GM23338 (cell line): Measurements from ENCODE around the gene DENND5A. TPM values are rescaled to one million over a fixed set of nuclear protein-coding genes. Genes with fewer than 3 reads are reported as not detected.

ENCODE experiments used
- ATAC-seq: fragments of 200-7000 bp; cut with Tn5 transposase; 3 replicates; pipeline ENCODE4 v1.9.1; 2020
- DNase-seq: peaks from one replicate; pipeline ENCODE4 v3.0.0-alpha.2; 2015; ENCODE audit warnings: low spot score
- H2AFZ ChIP-seq: fragments of 200-600 bp; sonication (generic); 2 replicates; pipeline ENCODE4 v1.8.0; 2016; ENCODE audit warnings: antibody characterized with exemption, mild to moderate bottlenecking, moderate library complexity
- H3F3A ChIP-seq: fragments of 200-600 bp; sonication (generic); replicated peaks from 2 replicates; pipeline ENCODE4 v1.8.0; 2017; ENCODE audit warnings: antibody characterized with exemption, mixed run types, low read depth
- H3K27ac ChIP-seq: fragments of 200-600 bp; sonication (generic); 2 replicates; pipeline ENCODE4 v1.6.1; 2016; ENCODE audit warnings: low read depth
- H3K27me3 ChIP-seq: fragments of 200-600 bp; sonication (generic); 2 replicates; pipeline ENCODE4 v1.8.0; 2016; ENCODE audit warnings: mild to moderate bottlenecking, mixed run types, moderate library complexity; ENCODE audit not compliant: insufficient read depth
- H3K36me3 ChIP-seq: fragments of 200-600 bp; sonication (generic); 2 replicates; pipeline ENCODE4 v1.8.0; 2016; ENCODE audit warnings: mild to moderate bottlenecking; ENCODE audit not compliant: insufficient read depth
- H3K4me1 ChIP-seq: fragments of 200-600 bp; sonication (generic); 2 replicates; pipeline ENCODE4 v1.8.0; 2016; ENCODE audit warnings: mild to moderate bottlenecking, moderate library complexity; ENCODE audit not compliant: insufficient read depth
- H3K4me2 ChIP-seq: fragments of 200-600 bp; sonication (generic); 2 replicates; pipeline ENCODE4 v1.7.1; 2017; ENCODE audit warnings: mixed run types
- H3K4me3 ChIP-seq: fragments of 200-600 bp; sonication (generic); 2 replicates; pipeline ENCODE4 v1.6.1; 2016; ENCODE audit warnings: mixed run types
- H3K79me2 ChIP-seq: fragments of 200-600 bp; sonication (generic); replicated peaks from 2 replicates; pipeline ENCODE4 v1.8.0; 2017; ENCODE audit warnings: mild to moderate bottlenecking; ENCODE audit not compliant: insufficient read depth
- H3K9me2 ChIP-seq: fragments of 200-600 bp; sonication (generic); 2 replicates; pipeline ENCODE4 v1.8.0; 2017; ENCODE audit not compliant: insufficient read depth
- H4K20me1 ChIP-seq: fragments of 200-600 bp; sonication (generic); replicated peaks from 2 replicates; pipeline ENCODE4 v1.8.0; 2017; ENCODE audit warnings: mild to moderate bottlenecking; ENCODE audit not compliant: insufficient read depth
- H3K27ac Mint-ChIP-seq: 2 replicates; pipeline ENCODE4 v1.8.0; 2020; ENCODE audit warnings: inconsistent platforms, mild to moderate bottlenecking, moderate library complexity, mixed read lengths
- H3K27me3 Mint-ChIP-seq: 3 replicates; pipeline ENCODE4 v1.8.0; 2022; ENCODE audit warnings: low read depth, mild to moderate bottlenecking, moderate library complexity, mixed read lengths, inconsistent platforms; ENCODE audit not compliant: insufficient read depth, poor library complexity
- H3K36me3 Mint-ChIP-seq: 3 replicates; pipeline ENCODE4 v1.8.0; 2021; ENCODE audit warnings: low read depth, mild to moderate bottlenecking, inconsistent platforms, moderate library complexity, mixed read lengths
- H3K4me1 Mint-ChIP-seq: 3 replicates; pipeline ENCODE4 v1.8.0; 2020; ENCODE audit warnings: mild to moderate bottlenecking, inconsistent platforms, mixed read lengths
- H3K4me3 Mint-ChIP-seq: 3 replicates; pipeline ENCODE4 v1.8.0; 2021; ENCODE audit warnings: moderate library complexity, mild to moderate bottlenecking, inconsistent platforms, mixed read lengths
- H3K9me3 Mint-ChIP-seq: 3 replicates; pipeline ENCODE4 v1.8.0; 2020; ENCODE audit warnings: moderate library complexity, mild to moderate bottlenecking, inconsistent platforms, mixed read lengths
- CREB1 ChIP-seq: fragments of 250-450 bp; sonication (Bioruptor Pico); IDR thresholded peaks from 2 replicates; pipeline ENCODE4 v1.5.0; 2020; ENCODE audit warnings: low read depth, mild to moderate bottlenecking, moderate library complexity
- EZH2 ChIP-seq: fragments of 200-600 bp; sonication (generic); IDR thresholded peaks from one replicate; pipeline ENCODE4 v1.8.0; 2017; ENCODE audit warnings: antibody characterized with exemption, mild to moderate bottlenecking, low read depth; ENCODE audit not compliant: unreplicated experiment
- EZH2phosphoT487 ChIP-seq: fragments of 200-600 bp; sonication (generic); IDR thresholded peaks from one replicate; pipeline ENCODE4 v1.8.1; 2018; ENCODE audit warnings: antibody characterized with exemption; ENCODE audit not compliant: unreplicated experiment
- JUNB ChIP-seq: IDR thresholded peaks from one replicate; pipeline ENCODE4 v1.6.1; 2016; ENCODE audit warnings: antibody characterized with exemption; ENCODE audit not compliant: unreplicated experiment
- NANOG ChIP-seq: IDR thresholded peaks from 2 replicates; pipeline ENCODE4 v1.6.1; 2016; ENCODE audit warnings: antibody characterized with exemption, borderline replicate concordance
- POLR2AphosphoS5 ChIP-seq: IDR thresholded peaks from 2 replicates; pipeline ENCODE4 v1.6.1; 2016; ENCODE audit warnings: antibody characterized with exemption, low read depth
- STAT1 ChIP-seq: IDR thresholded peaks from one replicate; pipeline ENCODE4 v1.6.1; 2016; ENCODE audit warnings: antibody characterized with exemption; ENCODE audit not compliant: unreplicated experiment
- ZNF114 ChIP-seq: fragments of 250-450 bp; sonication (Bioruptor Pico); IDR thresholded peaks from 2 replicates; pipeline ENCODE4 v1.5.0; 2020; ENCODE audit warnings: mild to moderate bottlenecking, moderate library complexity
- ZNF331 ChIP-seq: fragments of 250-450 bp; sonication (Bioruptor Pico); IDR thresholded peaks from 2 replicates; pipeline ENCODE4 v1.5.0; 2020; ENCODE audit warnings: low read depth, mild to moderate bottlenecking, moderate library complexity
- polyA plus RNA-seq: library from polyadenylated mRNA; unstranded; fragments of >200 nt; fragmentation: Nextera tagmentation; extraction: Ambion mirVana; gene quantifications from 2 replicates; pipeline ENCODE4 v1.2.1, GENCODE V29; 2016
- total RNA-seq: library from RNA; depleted of rRNA; stranded (reverse); fragments of >200 nt; shearing (Covaris generic); gene quantifications from 2 replicates; pipeline ENCODE4 v1.2.3, GENCODE V29; 2014
- TF ChIP-seq, protein P1 (sequence below): fragments of 250-450 bp; sonication (Bioruptor Pico); IDR thresholded peaks from 2 replicates; pipeline ENCODE4 v1.5.0; 2020; ENCODE audit warnings: mild to moderate bottlenecking, moderate library complexity
- TF ChIP-seq, protein P2 (sequence below): IDR thresholded peaks from 2 replicates; pipeline ENCODE4 v1.6.1; 2016; ENCODE audit warnings: antibody characterized with exemption
- TF ChIP-seq, protein P3 (sequence below), 2 experiments: fragments of 200-600 bp in 1 of 2; sonication (generic) in 1 of 2; conservative IDR thresholded peaks; 2 replicates each; pipeline versions ENCODE4 v1.5.1 to v1.6.1; 2016 to 2017; ENCODE audit warnings: antibody characterized with exemption in 2 of 2, low read depth in 2 of 2, mild to moderate bottlenecking in 2 of 2, moderate library complexity in 1 of 2
- TF ChIP-seq, protein P4 (sequence below): IDR thresholded peaks from one replicate; pipeline ENCODE4 v1.6.1; 2018; ENCODE audit warnings: antibody characterized with exemption; ENCODE audit not compliant: unreplicated experiment

DENND5A gene
- total and polyA plus RNA-seq, 2 experiments from 2014 or later = 28.1 to 56.3 TPM

DNA sequence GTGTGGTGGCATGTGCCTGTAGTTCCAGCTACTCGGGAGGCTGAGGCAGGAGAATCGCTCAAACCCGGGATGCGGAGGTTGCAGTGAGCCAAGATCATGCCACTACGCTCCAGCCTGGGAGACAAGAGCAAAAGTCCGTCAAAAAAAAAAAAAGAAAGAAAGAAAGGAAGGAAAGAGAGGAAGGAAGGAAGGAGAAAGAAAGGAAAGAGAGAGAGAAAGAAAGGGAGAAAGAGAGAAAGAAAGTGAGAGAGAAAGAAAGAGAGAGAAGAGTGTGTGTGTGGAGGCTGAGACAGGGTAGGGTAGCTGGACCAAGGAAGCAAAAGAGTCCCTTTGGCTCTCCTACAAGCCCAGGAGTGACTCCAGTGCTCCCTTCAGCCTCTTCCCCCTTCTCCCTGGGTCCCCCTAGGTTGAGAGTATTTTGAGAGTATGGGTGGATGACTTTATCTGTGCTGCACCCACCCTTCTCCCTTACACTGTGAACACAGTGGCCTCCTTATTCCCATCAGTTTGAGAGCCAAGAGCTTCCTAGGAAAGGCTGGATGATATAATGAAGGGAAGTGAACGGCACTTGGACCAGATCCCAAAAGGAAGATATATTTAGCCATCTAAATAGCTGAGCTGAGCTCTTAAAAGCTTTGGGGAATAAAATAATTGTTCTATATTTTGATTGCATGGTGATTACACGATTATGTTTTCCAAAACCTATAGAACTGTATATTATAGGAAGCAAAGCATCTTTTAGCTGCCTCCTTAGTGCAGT, 9.5 kb upstream of the DENND5A start:
- H3K9me3 Mint-ChIP-seq = no peaks in the 10 kb centered on the region
- no peak overlapping the region for H3K4me3 ChIP-seq
- ATAC-seq (no peak), DNase-seq (no peak)
- peaks cover 5% of the 10 kb centered on the region for H3K27me3 Mint-ChIP-seq
- H3K36me3 ChIP-seq = no peaks in the 10 kb centered on the region
- H3K4me1 ChIP-seq = no peaks in the 10 kb centered on the region
- H3K4me1 Mint-ChIP-seq = no peaks in the 10 kb centered on the region
- no peaks in the 10 kb centered on the region for H3K27me3 ChIP-seq
- H3K9me2 ChIP-seq = no peaks in the 10 kb centered on the region
- H2AFZ ChIP-seq = no peak overlapping the region
- no peaks in the 10 kb centered on the region for H3F3A ChIP-seq
- TF ChIP-seq, protein P1, sequence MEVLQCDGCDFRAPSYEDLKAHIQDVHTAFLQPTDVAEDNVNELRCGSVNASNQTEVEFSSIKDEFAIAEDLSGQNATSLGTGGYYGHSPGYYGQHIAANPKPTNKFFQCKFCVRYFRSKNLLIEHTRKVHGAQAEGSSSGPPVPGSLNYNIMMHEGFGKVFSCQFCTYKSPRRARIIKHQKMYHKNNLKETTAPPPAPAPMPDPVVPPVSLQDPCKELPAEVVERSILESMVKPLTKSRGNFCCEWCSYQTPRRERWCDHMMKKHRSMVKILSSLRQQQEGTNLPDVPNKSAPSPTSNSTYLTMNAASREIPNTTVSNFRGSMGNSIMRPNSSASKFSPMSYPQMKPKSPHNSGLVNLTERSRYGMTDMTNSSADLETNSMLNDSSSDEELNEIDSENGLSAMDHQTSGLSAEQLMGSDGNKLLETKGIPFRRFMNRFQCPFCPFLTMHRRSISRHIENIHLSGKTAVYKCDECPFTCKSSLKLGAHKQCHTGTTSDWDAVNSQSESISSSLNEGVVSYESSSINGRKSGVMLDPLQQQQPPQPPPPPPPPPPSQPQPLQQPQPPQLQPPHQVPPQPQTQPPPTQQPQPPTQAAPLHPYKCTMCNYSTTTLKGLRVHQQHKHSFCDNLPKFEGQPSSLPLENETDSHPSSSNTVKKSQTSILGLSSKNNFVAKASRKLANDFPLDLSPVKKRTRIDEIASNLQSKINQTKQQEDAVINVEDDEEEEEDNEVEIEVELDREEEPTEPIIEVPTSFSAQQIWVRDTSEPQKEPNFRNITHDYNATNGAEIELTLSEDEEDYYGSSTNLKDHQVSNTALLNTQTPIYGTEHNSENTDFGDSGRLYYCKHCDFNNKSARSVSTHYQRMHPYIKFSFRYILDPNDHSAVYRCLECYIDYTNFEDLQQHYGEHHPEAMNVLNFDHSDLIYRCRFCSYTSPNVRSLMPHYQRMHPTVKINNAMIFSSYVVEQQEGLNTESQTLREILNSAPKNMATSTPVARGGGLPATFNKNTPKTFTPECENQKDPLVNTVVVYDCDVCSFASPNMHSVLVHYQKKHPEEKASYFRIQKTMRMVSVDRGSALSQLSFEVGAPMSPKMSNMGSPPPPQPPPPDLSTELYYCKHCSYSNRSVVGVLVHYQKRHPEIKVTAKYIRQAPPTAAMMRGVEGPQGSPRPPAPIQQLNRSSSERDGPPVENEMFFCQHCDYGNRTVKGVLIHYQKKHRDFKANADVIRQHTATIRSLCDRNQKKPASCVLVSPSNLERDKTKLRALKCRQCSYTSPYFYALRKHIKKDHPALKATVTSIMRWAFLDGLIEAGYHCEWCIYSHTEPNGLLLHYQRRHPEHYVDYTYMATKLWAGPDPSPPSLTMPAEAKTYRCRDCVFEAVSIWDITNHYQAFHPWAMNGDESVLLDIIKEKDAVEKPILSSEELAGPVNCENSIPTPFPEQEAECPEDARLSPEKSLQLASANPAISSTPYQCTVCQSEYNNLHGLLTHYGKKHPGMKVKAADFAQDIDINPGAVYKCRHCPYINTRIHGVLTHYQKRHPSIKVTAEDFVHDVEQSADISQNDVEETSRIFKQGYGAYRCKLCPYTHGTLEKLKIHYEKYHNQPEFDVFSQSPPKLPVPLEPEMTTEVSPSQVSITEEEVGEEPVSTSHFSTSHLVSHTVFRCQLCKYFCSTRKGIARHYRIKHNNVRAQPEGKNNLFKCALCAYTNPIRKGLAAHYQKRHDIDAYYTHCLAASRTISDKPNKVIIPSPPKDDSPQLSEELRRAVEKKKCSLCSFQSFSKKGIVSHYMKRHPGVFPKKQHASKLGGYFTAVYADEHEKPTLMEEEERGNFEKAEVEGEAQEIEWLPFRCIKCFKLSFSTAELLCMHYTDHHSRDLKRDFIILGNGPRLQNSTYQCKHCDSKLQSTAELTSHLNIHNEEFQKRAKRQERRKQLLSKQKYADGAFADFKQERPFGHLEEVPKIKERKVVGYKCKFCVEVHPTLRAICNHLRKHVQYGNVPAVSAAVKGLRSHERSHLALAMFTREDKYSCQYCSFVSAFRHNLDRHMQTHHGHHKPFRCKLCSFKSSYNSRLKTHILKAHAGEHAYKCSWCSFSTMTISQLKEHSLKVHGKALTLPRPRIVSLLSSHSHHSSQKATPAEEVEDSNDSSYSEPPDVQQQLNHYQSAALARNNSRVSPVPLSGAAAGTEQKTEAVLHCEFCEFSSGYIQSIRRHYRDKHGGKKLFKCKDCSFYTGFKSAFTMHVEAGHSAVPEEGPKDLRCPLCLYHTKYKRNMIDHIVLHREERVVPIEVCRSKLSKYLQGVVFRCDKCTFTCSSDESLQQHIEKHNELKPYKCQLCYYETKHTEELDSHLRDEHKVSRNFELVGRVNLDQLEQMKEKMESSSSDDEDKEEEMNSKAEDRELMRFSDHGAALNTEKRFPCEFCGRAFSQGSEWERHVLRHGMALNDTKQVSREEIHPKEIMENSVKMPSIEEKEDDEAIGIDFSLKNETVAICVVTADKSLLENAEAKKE (CRISPR knock-in tag) = no peak
- TF ChIP-seq, protein P2, sequence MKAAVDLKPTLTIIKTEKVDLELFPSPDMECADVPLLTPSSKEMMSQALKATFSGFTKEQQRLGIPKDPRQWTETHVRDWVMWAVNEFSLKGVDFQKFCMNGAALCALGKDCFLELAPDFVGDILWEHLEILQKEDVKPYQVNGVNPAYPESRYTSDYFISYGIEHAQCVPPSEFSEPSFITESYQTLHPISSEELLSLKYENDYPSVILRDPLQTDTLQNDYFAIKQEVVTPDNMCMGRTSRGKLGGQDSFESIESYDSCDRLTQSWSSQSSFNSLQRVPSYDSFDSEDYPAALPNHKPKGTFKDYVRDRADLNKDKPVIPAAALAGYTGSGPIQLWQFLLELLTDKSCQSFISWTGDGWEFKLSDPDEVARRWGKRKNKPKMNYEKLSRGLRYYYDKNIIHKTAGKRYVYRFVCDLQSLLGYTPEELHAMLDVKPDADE = no peak
- TF ChIP-seq JUNB (no peak), NANOG (no peak), EZH2phosphoT487 (no peak), CREB1 (CRISPR knock-in tag) (no peak), STAT1 (no peak), EZH2 (no peak), ZNF114 (CRISPR knock-in tag) (no peak), ZNF331 (no peak), POLR2AphosphoS5 (no peak)
- TF ChIP-seq, protein P3, sequence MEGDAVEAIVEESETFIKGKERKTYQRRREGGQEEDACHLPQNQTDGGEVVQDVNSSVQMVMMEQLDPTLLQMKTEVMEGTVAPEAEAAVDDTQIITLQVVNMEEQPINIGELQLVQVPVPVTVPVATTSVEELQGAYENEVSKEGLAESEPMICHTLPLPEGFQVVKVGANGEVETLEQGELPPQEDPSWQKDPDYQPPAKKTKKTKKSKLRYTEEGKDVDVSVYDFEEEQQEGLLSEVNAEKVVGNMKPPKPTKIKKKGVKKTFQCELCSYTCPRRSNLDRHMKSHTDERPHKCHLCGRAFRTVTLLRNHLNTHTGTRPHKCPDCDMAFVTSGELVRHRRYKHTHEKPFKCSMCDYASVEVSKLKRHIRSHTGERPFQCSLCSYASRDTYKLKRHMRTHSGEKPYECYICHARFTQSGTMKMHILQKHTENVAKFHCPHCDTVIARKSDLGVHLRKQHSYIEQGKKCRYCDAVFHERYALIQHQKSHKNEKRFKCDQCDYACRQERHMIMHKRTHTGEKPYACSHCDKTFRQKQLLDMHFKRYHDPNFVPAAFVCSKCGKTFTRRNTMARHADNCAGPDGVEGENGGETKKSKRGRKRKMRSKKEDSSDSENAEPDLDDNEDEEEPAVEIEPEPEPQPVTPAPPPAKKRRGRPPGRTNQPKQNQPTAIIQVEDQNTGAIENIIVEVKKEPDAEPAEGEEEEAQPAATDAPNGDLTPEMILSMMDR (conservative IDR thresholded peaks at IDR 0.05; ENCODE audit: low read depth in 2 of 2) = no peak
- TF ChIP-seq, protein P4, sequence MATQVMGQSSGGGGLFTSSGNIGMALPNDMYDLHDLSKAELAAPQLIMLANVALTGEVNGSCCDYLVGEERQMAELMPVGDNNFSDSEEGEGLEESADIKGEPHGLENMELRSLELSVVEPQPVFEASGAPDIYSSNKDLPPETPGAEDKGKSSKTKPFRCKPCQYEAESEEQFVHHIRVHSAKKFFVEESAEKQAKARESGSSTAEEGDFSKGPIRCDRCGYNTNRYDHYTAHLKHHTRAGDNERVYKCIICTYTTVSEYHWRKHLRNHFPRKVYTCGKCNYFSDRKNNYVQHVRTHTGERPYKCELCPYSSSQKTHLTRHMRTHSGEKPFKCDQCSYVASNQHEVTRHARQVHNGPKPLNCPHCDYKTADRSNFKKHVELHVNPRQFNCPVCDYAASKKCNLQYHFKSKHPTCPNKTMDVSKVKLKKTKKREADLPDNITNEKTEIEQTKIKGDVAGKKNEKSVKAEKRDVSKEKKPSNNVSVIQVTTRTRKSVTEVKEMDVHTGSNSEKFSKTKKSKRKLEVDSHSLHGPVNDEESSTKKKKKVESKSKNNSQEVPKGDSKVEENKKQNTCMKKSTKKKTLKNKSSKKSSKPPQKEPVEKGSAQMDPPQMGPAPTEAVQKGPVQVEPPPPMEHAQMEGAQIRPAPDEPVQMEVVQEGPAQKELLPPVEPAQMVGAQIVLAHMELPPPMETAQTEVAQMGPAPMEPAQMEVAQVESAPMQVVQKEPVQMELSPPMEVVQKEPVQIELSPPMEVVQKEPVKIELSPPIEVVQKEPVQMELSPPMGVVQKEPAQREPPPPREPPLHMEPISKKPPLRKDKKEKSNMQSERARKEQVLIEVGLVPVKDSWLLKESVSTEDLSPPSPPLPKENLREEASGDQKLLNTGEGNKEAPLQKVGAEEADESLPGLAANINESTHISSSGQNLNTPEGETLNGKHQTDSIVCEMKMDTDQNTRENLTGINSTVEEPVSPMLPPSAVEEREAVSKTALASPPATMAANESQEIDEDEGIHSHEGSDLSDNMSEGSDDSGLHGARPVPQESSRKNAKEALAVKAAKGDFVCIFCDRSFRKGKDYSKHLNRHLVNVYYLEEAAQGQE = no peak
- H3K79me2 ChIP-seq = no peaks in the 10 kb centered on the region
- peaks cover 4% of the 10 kb centered on the region; the same call in 2 of the 3 replicates for H3K36me3 Mint-ChIP-seq
- no peak overlapping the region for H3K27ac Mint-ChIP-seq
- no peak overlapping the region for H3K27ac ChIP-seq
- H3K4me2 ChIP-seq = no peak overlapping the region
- no peak overlapping the region for H3K4me3 Mint-ChIP-seq
- H4K20me1 ChIP-seq = no peaks in the 10 kb centered on the region; the same call in 1 of the 2 replicates
